Hepatocyte (in vitro differentiated cells): Measurements from ENCODE around the gene SPACA7.

Experiments
- EZH2 ChIP-seq: fragments of 200-600 bp; sonication (generic); IDR thresholded peaks from 2 replicates; pipeline ENCODE4 v1.6.1; 2016; ENCODE audit warnings: antibody characterized with exemption, mild to moderate bottlenecking, borderline replicate concordance
- EZH2phosphoT487 ChIP-seq: fragments of 200-600 bp; sonication (generic); IDR thresholded peaks from one replicate; pipeline ENCODE4 v1.6.1; 2018; ENCODE audit warnings: antibody characterized with exemption, mild to moderate bottlenecking, low read depth, moderate library complexity; ENCODE audit not compliant: unreplicated experiment, severe bottlenecking

GRCh38 chr13:112453207-112453829 is 77.2 kb downstream of the SPACA7 start:
- no peak for TF ChIP-seq EZH2
- TF ChIP-seq EZH2phosphoT487: no peak
